CD14-positive monocyte (primary cell): ENCODE measurements around the gene TOR1A. TPM values are rescaled to one million over a fixed set of nuclear protein-coding genes. Genes with fewer than 3 reads are reported as not detected.

Experiments used
- DNase-seq, 3 donors: peaks; one replicate each; pipeline ENCODE4 v3.0.0-alpha.2; 2011 to 2022
- H2AFZ ChIP-seq: 2 replicates; pipeline ENCODE4 v1.6.0; 2012; ENCODE audit warnings: mild to moderate bottlenecking, low read depth, low read length, inconsistent platforms; ENCODE audit not compliant: insufficient read depth, poor library complexity, severe bottlenecking
- H3K27ac ChIP-seq, 2 donors: 1 replicate in 1 of 2; 2 replicates in 1 of 2; pipeline ENCODE4 v1.5.1; 2012 to 2013; ENCODE audit warnings: low read length in 2 of 2, control low read depth in 1 of 2, inconsistent platforms in 1 of 2, low read depth in 1 of 2, mild to moderate bottlenecking in 1 of 2
- H3K27me3 ChIP-seq, 2 donors: one replicate each; pipeline versions ENCODE4 v1.6.0 to v1.6.1; 2011 to 2013; ENCODE audit warnings: low read length in 2 of 2; ENCODE audit not compliant: control insufficient read depth in 2 of 2, insufficient read depth in 2 of 2
- H3K36me3 ChIP-seq, 2 donors: replicated peaks in 1 of 2; 1 replicate in 1 of 2; 2 replicates in 1 of 2; pipeline versions ENCODE4 v1.5.1 to v1.6.1; 2012 to 2013; ENCODE audit warnings: low read length in 2 of 2, control low read depth in 1 of 2, inconsistent platforms in 1 of 2, mild to moderate bottlenecking in 1 of 2; ENCODE audit not compliant: insufficient read depth in 2 of 2, control insufficient read depth in 1 of 2
- H3K4me1 ChIP-seq, 2 donors: 1 replicate in 1 of 2; 2 replicates in 1 of 2; pipeline versions ENCODE4 v1.5.1 to v1.6.1; 2012 to 2013; ENCODE audit warnings: low read length in 2 of 2, control low read depth in 1 of 2, inconsistent platforms in 1 of 2, mild to moderate bottlenecking in 1 of 2, moderate library complexity in 1 of 2; ENCODE audit not compliant: insufficient read depth in 2 of 2, control insufficient read depth in 1 of 2
- H3K4me2 ChIP-seq: replicated peaks from 2 replicates; pipeline ENCODE3; 2012; ENCODE audit warnings: low read length, moderate library complexity, mild to moderate bottlenecking; ENCODE audit not compliant: poor library complexity, severe bottlenecking; ENCODE audit errors: extremely low read depth
- H3K4me3 ChIP-seq, 3 experiments: fragments of 200-600 bp in 1 of 3; sonication (generic) in 1 of 3; replicated peaks in 1 of 3; 1 replicate in 2 of 3; 2 replicates in 1 of 3; pipeline ENCODE4 v1.5.1; 2011 to 2013; ENCODE audit warnings: low read length in 3 of 3, mild to moderate bottlenecking in 3 of 3, control low read depth in 2 of 3, low read depth in 2 of 3, inconsistent platforms in 1 of 3, moderate library complexity in 1 of 3
- H3K79me2 ChIP-seq: 2 replicates; pipeline ENCODE4 v1.6.0; 2012; ENCODE audit warnings: mild to moderate bottlenecking, control low read depth, inconsistent platforms, low read length, moderate library complexity; ENCODE audit not compliant: insufficient read depth
- H3K9ac ChIP-seq: 2 replicates; pipeline ENCODE4 v1.6.0; 2017; ENCODE audit warnings: low read length, mild to moderate bottlenecking; ENCODE audit not compliant: insufficient read depth, poor library complexity, severe bottlenecking
- H3K9me3 ChIP-seq, 2 donors: replicated peaks in 1 of 2; 1 replicate in 1 of 2; 2 replicates in 1 of 2; pipeline versions ENCODE4 v1.5.1 to v1.6.1; 2012 to 2013; ENCODE audit warnings: low read length in 2 of 2, control low read depth in 1 of 2; ENCODE audit not compliant: control insufficient read depth in 1 of 2, insufficient read depth in 1 of 2
- H4K20me1 ChIP-seq: 2 replicates; pipeline ENCODE4 v1.6.0; 2012; ENCODE audit warnings: mild to moderate bottlenecking, low read length, control low read depth, moderate library complexity; ENCODE audit not compliant: insufficient read depth
- H3K27ac Mint-ChIP-seq, 7 donors: one replicate each; pipeline ENCODE4 v1.8.0; 2020; ENCODE audit warnings: mild to moderate bottlenecking in 7 of 7, mixed read lengths in 7 of 7, moderate library complexity in 6 of 7, inconsistent platforms in 2 of 7
- H3K27me3 Mint-ChIP-seq, 3 donors: one replicate each; pipeline ENCODE4 v1.8.0; 2021 to 2022; ENCODE audit warnings: low read depth in 3 of 3, mild to moderate bottlenecking in 3 of 3, mixed read lengths in 3 of 3, moderate library complexity in 3 of 3, inconsistent platforms in 1 of 3
- H3K36me3 Mint-ChIP-seq, 2 donors: one replicate each; pipeline ENCODE4 v1.8.0; 2020; ENCODE audit warnings: mixed read lengths in 2 of 2, inconsistent platforms in 1 of 2, mild to moderate bottlenecking in 1 of 2
- H3K4me1 Mint-ChIP-seq: one replicate; pipeline ENCODE4 v1.8.0; 2020; ENCODE audit warnings: mild to moderate bottlenecking, mixed read lengths
- H3K4me3 Mint-ChIP-seq, 2 donors: one replicate each; pipeline ENCODE4 v1.8.0; 2020; ENCODE audit warnings: mild to moderate bottlenecking in 2 of 2, mixed read lengths in 2 of 2, moderate library complexity in 1 of 2
- H3K9me3 Mint-ChIP-seq, 7 donors: one replicate each; pipeline ENCODE4 v1.8.0; 2020 to 2022; ENCODE audit warnings: mixed read lengths in 7 of 7, mild to moderate bottlenecking in 6 of 7, moderate library complexity in 6 of 7, inconsistent platforms in 2 of 7
- CTCF ChIP-seq: fragments of 200-600 bp; IDR thresholded peaks from one replicate; pipeline ENCODE4 v1.8.0; 2022; ENCODE audit warnings: antibody characterized with exemption, mild to moderate bottlenecking
- WGBS: methylation state at CpG from one replicate; pipeline ENCODE4 v1.1.5; 2013; ENCODE audit warnings: missing lambda C conversion rate; ENCODE audit not compliant: insufficient coverage; 5-methylcytosine and 5-hydroxymethylcytosine counted together
- intact Hi-C, 2 donors: fragments of 100-400 bp; cut with micrococcal nuclease; formaldehyde crosslinking; loops; one replicate each; pipeline versions ENCODE4 v1.15.0 to v1.15.1; 2023
- polyA plus RNA-seq, 3 donors: library from polyadenylated mRNA; depleted of rRNA in 1 of 3; unstranded in 2 of 3; stranded (reverse) in 1 of 3; fragments of 300-500 nt in 2 of 3; fragments of >200 nt in 1 of 3; fragmentation: Illumina TruSeq in 2 of 3; gene quantifications; 1 replicate in 2 of 3; 2 replicates in 1 of 3; pipeline ENCODE4 v1.2.3, GENCODE V29; 2012 to 2021

TOR1A gene
- polyA plus RNA-seq, 3 donors, result 41.2 to 95.3 (median 89.6) TPM

- Mint-ChIP-seq H3K4me3 (no peak overlapping the region), H3K4me1 (peaks cover 25% of the 10 kb centered on the region), H3K27ac (peak overlapping the region in 2 of 7 donors; percentile 57 to 70), H3K36me3 (peaks cover 76 to 92% of the 10 kb centered on the region in 2 donors), H3K27me3 (no peaks in the 10 kb centered on the region), H3K9me3 (no peaks in the 10 kb centered on the region)
- no peak for TF ChIP-seq CTCF
- H3K4me2 ChIP-seq, result no peak overlapping the region
- H3K4me1 ChIP-seq, result peaks cover 20 to 24% of the 10 kb centered on the region in 2 donors
- H3K9ac ChIP-seq, result no peak overlapping the region
- no peaks in the 10 kb centered on the region for H3K27me3 ChIP-seq
- peaks cover 71% of the 10 kb centered on the region for H4K20me1 ChIP-seq
- no peak overlapping the region for H3K4me3 ChIP-seq
- no peak overlapping the region for H3K27ac ChIP-seq
- no peak for DNase-seq
- peaks cover 78 to 90% of the 10 kb centered on the region in 2 donors for H3K36me3 ChIP-seq
- no peak overlapping the region for H2AFZ ChIP-seq
- WGBS, result 88% methylated on average over 16 of the region's 17 CpGs
- peaks cover 66% of the 10 kb centered on the region for H3K79me2 ChIP-seq
- H3K9me3 ChIP-seq, result no peaks in the 10 kb centered on the region
- intact Hi-C loops, result no loop called here
Measured at GRCh38 chr9:129814432-129815223, 9.3 kb downstream of the TOR1A start.

GRCh38 chr9:129813661-129814060 lies 10.3 kb downstream of the TOR1A start:
- TF ChIP-seq CTCF, result no peak
- H3K4me2 ChIP-seq, result no peak overlapping the region
- H3K4me1 ChIP-seq, result peaks cover 20 to 24% of the 10 kb centered on the region in 2 donors
- H3K9ac ChIP-seq, result no peak overlapping the region
- peak overlapping the region in 1 of 7 donors; percentile 62 for H3K27ac Mint-ChIP-seq
- H3K4me3 ChIP-seq, result no peak overlapping the region
- peaks cover 83 to 93% of the 10 kb centered on the region in 2 donors for H3K36me3 ChIP-seq
- H3K9me3 Mint-ChIP-seq, result no peaks in the 10 kb centered on the region
- no peaks in the 10 kb centered on the region for H3K9me3 ChIP-seq
- H3K27me3 Mint-ChIP-seq, result peaks cover 0 to 1% (median 0%) of the 10 kb centered on the region in 3 donors
- intact Hi-C loops, result no loop called here
- H3K4me3 Mint-ChIP-seq, result no peak overlapping the region
- H4K20me1 ChIP-seq, result peaks cover 81% of the 10 kb centered on the region
- H3K27ac ChIP-seq, result peak overlapping the region in 1 of 2 donors; percentile 26
- peaks cover 66% of the 10 kb centered on the region for H3K79me2 ChIP-seq
- H3K4me1 Mint-ChIP-seq, result peaks cover 27% of the 10 kb centered on the region
- H3K36me3 Mint-ChIP-seq, result peaks cover 79 to 92% of the 10 kb centered on the region in 2 donors
- no peak for DNase-seq
- H3K27me3 ChIP-seq, result no peaks in the 10 kb centered on the region
- H2AFZ ChIP-seq, result no peak overlapping the region
- 96% methylated on average over 9 of the region's 9 CpGs for WGBS
